Vagina (tissue), 2 donors: ENCODE results near the gene LRIF1. TPM values are rescaled to one million over a fixed set of nuclear protein-coding genes. Genes with fewer than 3 reads are reported as not detected.

ENCODE experiments used
- DNase-seq, 2 donors: peaks; one replicate each; pipeline ENCODE4 v3.0.0-alpha.2; 2017; ENCODE audit errors: extremely low spot score in 2 of 2
- H3K27ac ChIP-seq: fragments of 200-600 bp; sonication (generic); one replicate; pipeline ENCODE4 v1.5.1; 2019
- H3K27me3 ChIP-seq: fragments of 200-600 bp; sonication (generic); one replicate; pipeline ENCODE4 v1.5.1; 2019
- H3K36me3 ChIP-seq, 2 donors: fragments of 200-600 bp; sonication (generic); one replicate each; pipeline ENCODE4 v1.5.1; 2017 to 2019
- H3K4me1 ChIP-seq: fragments of 200-600 bp; sonication (generic); one replicate; pipeline ENCODE4 v1.5.1; 2019
- H3K4me3 ChIP-seq, 2 donors: fragments of 200-600 bp; sonication (generic); 1 replicate in 1 of 2; 2 replicates in 1 of 2; pipeline ENCODE4 v1.5.1; 2016 to 2019
- H3K9me3 ChIP-seq: fragments of 200-600 bp; sonication (generic); one replicate; pipeline ENCODE4 v1.5.1; 2019
- POLR2A ChIP-seq, 2 donors: fragments of 450-650 bp; IDR thresholded peaks; one replicate each; pipeline ENCODE4 v1.6.1; 2017; ENCODE audit warnings: antibody characterized with exemption in 2 of 2, mild to moderate bottlenecking in 2 of 2, moderate library complexity in 2 of 2
- POLR2AphosphoS5 ChIP-seq, 2 donors: sonication (generic); formaldehyde crosslinking; IDR thresholded peaks; one replicate each; pipeline ENCODE4 v1.9.0; 2017; ENCODE audit warnings: antibody characterized with exemption in 2 of 2, mild to moderate bottlenecking in 2 of 2, low read depth in 1 of 2; ENCODE audit not compliant: insufficient read depth in 1 of 2
- intact Hi-C: fragments of 100-400 bp; cut with DNase I; formaldehyde crosslinking; loops from one replicate; pipeline ENCODE4 v1.15.1; 2023
- total RNA-seq: library from RNA; depleted of rRNA; stranded (reverse); fragments of >200 nt; gene quantifications from one replicate; pipeline ENCODE4 v1.2.3, GENCODE V29; 2016
- TF ChIP-seq, protein P1 (sequence below), 3 experiments: fragments of 450-650 bp in 2 of 3; fragments of 200-600 bp in 1 of 3; sonication (generic) in 1 of 3; IDR thresholded peaks; one replicate each; pipeline ENCODE4 v1.5.1; 2017 to 2019; ENCODE audit warnings: antibody characterized with exemption in 3 of 3, mild to moderate bottlenecking in 2 of 3, moderate library complexity in 2 of 3

Gene LRIF1
- total RNA-seq, 1 donor from 2014 or later, result 6.9 TPM

DNA sequence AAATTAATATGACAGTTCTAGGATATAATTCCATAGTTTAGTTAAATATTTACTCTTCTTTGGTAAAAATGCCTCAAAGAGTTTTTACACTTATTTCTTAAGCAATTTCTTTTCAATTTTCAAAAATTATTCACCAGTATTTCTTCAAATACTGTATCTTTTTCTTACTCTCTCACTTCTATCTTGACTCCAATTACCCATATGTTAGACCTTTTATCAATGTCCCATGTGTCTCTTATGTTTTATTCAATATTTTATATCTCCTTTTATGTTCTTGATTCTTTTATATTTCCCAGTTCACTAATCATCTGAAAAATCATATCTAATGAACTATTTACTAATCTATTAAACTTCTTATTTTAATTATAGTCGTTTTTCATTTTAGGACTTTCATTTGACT lies 11.5 kb upstream of the LRIF1 start:
- H3K27me3 ChIP-seq, result no peaks in the 10 kb centered on the region
- H3K27ac ChIP-seq, result no peak overlapping the region
- H3K4me1 ChIP-seq, result no peaks in the 10 kb centered on the region
- no peaks in the 10 kb centered on the region for H3K36me3 ChIP-seq
- intact Hi-C loops, result no loop called here
- H3K4me3 ChIP-seq, result no peak overlapping the region
- no peak for DNase-seq
- no peaks in the 10 kb centered on the region for H3K9me3 ChIP-seq
- TF ChIP-seq POLR2AphosphoS5 (IDR thresholded peaks at IDR 0.05; ENCODE audit: insufficient read depth in 1 of 2, low read depth in 1 of 2) (no peak), POLR2A (IDR thresholded peaks at IDR 0.05) (no peak)
- TF ChIP-seq, protein P1, sequence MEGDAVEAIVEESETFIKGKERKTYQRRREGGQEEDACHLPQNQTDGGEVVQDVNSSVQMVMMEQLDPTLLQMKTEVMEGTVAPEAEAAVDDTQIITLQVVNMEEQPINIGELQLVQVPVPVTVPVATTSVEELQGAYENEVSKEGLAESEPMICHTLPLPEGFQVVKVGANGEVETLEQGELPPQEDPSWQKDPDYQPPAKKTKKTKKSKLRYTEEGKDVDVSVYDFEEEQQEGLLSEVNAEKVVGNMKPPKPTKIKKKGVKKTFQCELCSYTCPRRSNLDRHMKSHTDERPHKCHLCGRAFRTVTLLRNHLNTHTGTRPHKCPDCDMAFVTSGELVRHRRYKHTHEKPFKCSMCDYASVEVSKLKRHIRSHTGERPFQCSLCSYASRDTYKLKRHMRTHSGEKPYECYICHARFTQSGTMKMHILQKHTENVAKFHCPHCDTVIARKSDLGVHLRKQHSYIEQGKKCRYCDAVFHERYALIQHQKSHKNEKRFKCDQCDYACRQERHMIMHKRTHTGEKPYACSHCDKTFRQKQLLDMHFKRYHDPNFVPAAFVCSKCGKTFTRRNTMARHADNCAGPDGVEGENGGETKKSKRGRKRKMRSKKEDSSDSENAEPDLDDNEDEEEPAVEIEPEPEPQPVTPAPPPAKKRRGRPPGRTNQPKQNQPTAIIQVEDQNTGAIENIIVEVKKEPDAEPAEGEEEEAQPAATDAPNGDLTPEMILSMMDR (IDR thresholded peaks at IDR 0.05), result no peak

DNA sequence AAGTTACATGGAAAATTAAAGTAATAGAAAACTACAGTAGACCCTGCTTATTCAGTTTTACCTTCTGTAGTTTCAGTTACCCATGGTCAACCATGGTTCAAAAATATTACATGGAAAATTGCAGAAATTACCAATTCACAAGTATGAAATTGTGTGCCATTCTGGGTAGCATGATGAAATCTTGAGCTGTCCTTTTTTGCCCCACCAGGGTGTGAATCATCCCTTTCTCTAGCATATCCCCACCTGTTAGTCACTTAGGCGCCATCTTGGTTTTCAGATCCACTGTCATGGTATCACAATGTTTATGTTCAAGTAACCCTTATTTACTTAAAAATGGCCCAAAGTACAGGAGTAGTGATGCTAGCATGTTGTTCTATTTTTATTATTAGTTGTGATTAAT lies 3.5 kb upstream of the LRIF1 start:
- Histone ChIP-seq H3K4me1 (no peaks in the 10 kb centered on the region), H3K9me3 (peaks cover 3% of the 10 kb centered on the region), H3K27ac (no peak overlapping the region), H3K27me3 (no peaks in the 10 kb centered on the region), H3K36me3 (no peaks in the 10 kb centered on the region), H3K4me3 (no peak overlapping the region)
- intact Hi-C loops, result no loop called here
- DNase-seq, result no peak
- TF ChIP-seq, protein P1 (IDR thresholded peaks at IDR 0.05), result no peak

DNA sequence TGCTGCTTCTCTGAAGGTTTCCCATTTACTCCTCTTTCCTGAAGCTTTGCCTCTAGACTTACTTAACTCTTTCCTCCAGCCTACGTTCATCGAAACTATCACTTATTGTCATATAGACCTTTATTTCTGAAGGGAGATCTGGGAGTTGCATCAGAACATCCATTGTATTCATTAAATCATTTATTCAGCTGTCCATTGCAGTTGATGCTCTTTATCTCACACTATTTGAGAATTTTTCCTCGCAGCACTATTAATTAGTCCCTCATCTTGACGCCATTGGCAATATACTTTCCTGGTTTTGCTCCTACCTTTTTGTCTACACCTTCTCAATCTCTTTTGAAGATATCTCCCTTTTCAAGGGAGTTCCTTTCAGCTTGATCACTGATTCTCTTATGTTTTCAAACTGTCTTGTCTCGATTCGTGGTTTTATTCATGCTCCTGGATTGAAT lies 757 bp upstream of the LRIF1 start:
- DNase-seq, result no peak
- Histone ChIP-seq H3K36me3 (no peaks in the 10 kb centered on the region), H3K9me3 (peaks cover 5% of the 10 kb centered on the region), H3K4me3 (peak overlapping the region; percentile 52), H3K27ac (peak overlapping the region; percentile 84), H3K27me3 (no peaks in the 10 kb centered on the region), H3K4me1 (no peaks in the 10 kb centered on the region)
- TF ChIP-seq POLR2A (IDR thresholded peaks at IDR 0.05) (no peak), POLR2AphosphoS5 (IDR thresholded peaks at IDR 0.05; ENCODE audit: insufficient read depth in 1 of 2, low read depth in 1 of 2) (no peak)
- TF ChIP-seq, protein P1 (IDR thresholded peaks at IDR 0.05), result no peak
- intact Hi-C loops, result no loop called here

DNA sequence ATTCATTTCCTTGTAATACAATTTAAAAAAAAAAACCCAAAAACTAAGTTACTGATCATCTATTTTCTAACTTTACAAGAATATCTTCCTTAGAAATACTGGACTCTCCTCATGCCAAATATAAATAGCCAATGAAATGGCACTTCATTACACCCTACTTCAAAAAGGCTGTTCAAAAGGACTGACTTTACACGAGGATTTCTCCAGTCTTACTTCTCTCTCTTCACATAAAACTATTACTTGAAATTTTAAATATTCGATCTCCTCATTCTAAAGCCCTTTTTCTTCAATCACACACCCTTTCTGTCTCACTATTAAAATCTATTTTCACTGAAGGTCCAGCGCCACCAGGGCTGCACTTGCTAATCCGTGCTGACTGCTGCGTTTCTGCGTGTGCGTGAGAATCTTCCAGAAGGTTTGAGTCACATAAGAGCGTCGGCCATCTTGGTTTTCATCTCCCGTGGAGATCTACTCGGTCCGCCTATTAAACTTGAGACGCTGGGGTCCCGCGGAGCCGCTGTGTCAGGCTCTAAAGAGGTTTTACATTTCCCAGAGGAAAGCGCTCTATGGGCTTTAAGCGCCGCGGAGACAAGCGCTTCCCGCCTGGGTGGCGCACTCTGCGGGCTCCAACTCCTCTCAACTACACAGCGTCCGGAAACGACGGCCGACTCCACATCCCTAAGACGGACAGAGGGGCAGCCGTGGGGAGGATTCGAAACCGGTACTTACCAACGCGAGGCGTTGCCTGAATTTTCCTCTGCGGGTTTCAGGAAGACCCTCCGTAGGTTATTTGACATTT lies 631 bp downstream of the LRIF1 start:
- H3K36me3 ChIP-seq, result peaks cover 0 to under 1% of the 10 kb centered on the region in 2 donors
- DNase-seq, result no peak
- no peak for TF ChIP-seq POLR2A (IDR thresholded peaks at IDR 0.05)
- TF ChIP-seq, protein P1 (IDR thresholded peaks at IDR 0.05), result no peak
- no peak for TF ChIP-seq POLR2AphosphoS5 (IDR thresholded peaks at IDR 0.05; ENCODE audit: insufficient read depth in 1 of 2, low read depth in 1 of 2)
- peak overlapping the region; percentile 84 for H3K27ac ChIP-seq
- H3K4me1 ChIP-seq, result no peaks in the 10 kb centered on the region
- no peaks in the 10 kb centered on the region for H3K27me3 ChIP-seq
- peaks cover 5% of the 10 kb centered on the region for H3K9me3 ChIP-seq
- H3K4me3 ChIP-seq, result peak overlapping the region; percentile 52
- intact Hi-C loops, result no loop called here

DNA sequence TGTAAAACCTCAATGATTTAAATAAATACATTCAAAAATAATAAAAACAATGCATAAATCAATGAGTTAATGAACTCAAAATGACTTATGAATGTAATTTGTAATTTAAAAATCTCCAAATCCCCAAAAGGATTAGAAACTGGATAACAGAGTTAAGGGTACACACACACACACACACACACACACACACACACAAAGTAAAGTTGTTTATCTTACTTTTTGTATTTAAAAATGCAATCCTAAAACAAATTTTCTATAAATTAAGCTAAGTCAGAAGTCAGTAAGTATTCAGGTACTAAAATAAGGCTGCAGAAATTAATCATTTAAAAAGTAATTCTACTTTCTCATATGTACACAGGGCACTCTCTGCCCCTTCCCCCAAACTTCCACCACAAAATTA lies 1.8 kb downstream of the LRIF1 start:
- Histone ChIP-seq H3K9me3 (peaks cover 5% of the 10 kb centered on the region), H3K36me3 (peaks cover 0 to 4% of the 10 kb centered on the region in 2 donors), H3K27ac (no peak overlapping the region), H3K4me1 (no peaks in the 10 kb centered on the region), H3K27me3 (no peaks in the 10 kb centered on the region), H3K4me3 (no peak overlapping the region)
- no peak for DNase-seq
- intact Hi-C loops, result no loop called here
- TF ChIP-seq POLR2A (IDR thresholded peaks at IDR 0.05) (no peak), POLR2AphosphoS5 (IDR thresholded peaks at IDR 0.05; ENCODE audit: insufficient read depth in 1 of 2, low read depth in 1 of 2) (no peak)
- TF ChIP-seq, protein P1 (IDR thresholded peaks at IDR 0.05), result no peak
